HG03097 (cell line): ENCODE measurements around the gene BRAF.
A peak's percentile ranks its signal among the peaks of the same experiment; 100 is the strongest.
"Not testable (repeated sequence)": the region's sequence is repeated elsewhere in the genome, so short reads cannot be mapped to it uniquely, and the experiment has no call there.

Experiments used
- ATAC-seq: cut with Tn5 transposase; IDR thresholded peaks from one replicate; pipeline ENCODE4 v1.9.1; 2021; ENCODE audit not compliant: unreplicated experiment, low FRiP score

Gene BRAF

GRCh38 chr7:140686921-140687320 is 237.8 kb downstream of the BRAF start:
- no peak for ATAC-seq

- no peak for ATAC-seq
Measured at GRCh38 chr7:140685407-140686087, 239.2 kb downstream of the BRAF start.

GRCh38 chr7:140684066-140684950 is 240.4 kb downstream of the BRAF start:
- no peak for ATAC-seq

- ATAC-seq = no peak
Measured at GRCh38 chr7:140683657-140684056, 241.1 kb downstream of the BRAF start.

- ATAC-seq = no peak
Measured at GRCh38 chr7:140681766-140682165, 243.0 kb downstream of the BRAF start.

- ATAC-seq = no peak
Measured at GRCh38 chr7:140680886-140681285, 243.8 kb downstream of the BRAF start.

GRCh38 chr7:140679186-140679585 is 245.5 kb downstream of the BRAF start:
- no peak for ATAC-seq

GRCh38 chr7:140678816-140679130 is 246.0 kb downstream of the BRAF start:
- ATAC-seq = no peak

- ATAC-seq = no peak
Measured at GRCh38 chr7:140678081-140678815, 246.5 kb downstream of the BRAF start.

- ATAC-seq = no peak
Measured at GRCh38 chr7:140677496-140677895, 247.2 kb downstream of the BRAF start.

- not testable (repeated sequence) for ATAC-seq
Measured at GRCh38 chr7:140676956-140677355, 247.8 kb downstream of the BRAF start.

GRCh38 chr7:140676306-140676705 is 248.4 kb downstream of the BRAF start:
- peak; percentile 47 for ATAC-seq

- ATAC-seq = no peak
Measured at GRCh38 chr7:140675726-140676125, 249.0 kb downstream of the BRAF start.

- ATAC-seq = no peak
Measured at GRCh38 chr7:140674899-140675701, 249.6 kb downstream of the BRAF start.

GRCh38 chr7:140674356-140674800 is 250.4 kb downstream of the BRAF start:
- no peak for ATAC-seq

GRCh38 chr7:140673774-140674155 is 251.0 kb downstream of the BRAF start:
- no peak for ATAC-seq

- ATAC-seq = peak; percentile 34
Measured at GRCh38 chr7:140673063-140673773, 251.5 kb downstream of the BRAF start.

- ATAC-seq = peak; percentile 32
Measured at GRCh38 chr7:140672382-140673062, 252.2 kb downstream of the BRAF start, which contains the start of gene ADCK2. TSS of gene ADCK2 (plus strand) at chr7:140672945. CDS start at chr7:140673331, 386 bp downstream.

- no peak for ATAC-seq
Measured at GRCh38 chr7:140671966-140672365, 252.8 kb downstream of the BRAF start.
